ENCODE results near the gene TM4SF4.

The TM4SF4 gene

GRCh38 chr3:149515249-149515648 is 40.8 kb downstream of the TM4SF4 start:
- DNase-seq: no peak

DNA sequence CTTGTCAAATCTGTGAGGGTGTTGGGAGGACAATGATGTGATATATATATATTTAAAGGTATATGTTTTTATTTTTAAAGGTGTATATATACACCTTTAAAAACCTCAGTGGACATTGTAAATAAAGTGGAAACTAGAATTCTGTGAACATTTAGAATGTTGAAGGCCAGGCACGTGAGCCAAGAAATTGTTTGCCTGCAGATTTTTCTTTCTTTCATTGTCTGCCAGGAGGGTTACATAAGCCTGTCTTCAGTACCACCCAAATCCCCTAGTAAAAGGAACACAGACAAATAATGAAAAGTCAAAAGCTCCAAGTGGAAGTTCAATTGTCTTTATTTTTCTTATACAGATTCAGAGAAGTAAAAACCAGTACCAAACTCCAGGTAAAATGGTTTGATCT is 42.4 kb downstream of the TM4SF4 start:
- DNase-seq: no peak

DNA sequence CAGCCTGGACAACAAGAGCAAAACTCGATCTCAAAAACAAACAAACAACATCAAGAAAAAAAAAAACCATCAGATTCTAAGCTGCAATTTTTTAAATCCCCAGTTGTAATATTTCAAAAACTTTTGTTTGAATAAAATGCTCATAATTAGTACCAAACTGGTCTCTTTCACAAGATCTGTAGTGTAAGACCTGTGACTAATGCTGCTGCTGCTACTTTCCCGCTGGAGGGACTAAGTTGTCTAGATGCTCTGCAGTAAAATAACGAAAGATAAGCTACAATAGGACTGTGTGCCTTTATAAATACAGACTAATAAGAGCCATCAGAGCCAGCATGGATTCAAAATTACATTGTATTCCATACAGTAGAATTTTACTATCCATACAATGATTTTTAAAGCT is 45.4 kb downstream of the TM4SF4 start:
- DNase-seq: no peak

GRCh38 chr3:149523512-149524299 is 49.2 kb downstream of the TM4SF4 start:
- no peak for DNase-seq

- no peak for DNase-seq
Measured at GRCh38 chr3:149527531-149528339, 53.2 kb downstream of the TM4SF4 start.

DNA sequence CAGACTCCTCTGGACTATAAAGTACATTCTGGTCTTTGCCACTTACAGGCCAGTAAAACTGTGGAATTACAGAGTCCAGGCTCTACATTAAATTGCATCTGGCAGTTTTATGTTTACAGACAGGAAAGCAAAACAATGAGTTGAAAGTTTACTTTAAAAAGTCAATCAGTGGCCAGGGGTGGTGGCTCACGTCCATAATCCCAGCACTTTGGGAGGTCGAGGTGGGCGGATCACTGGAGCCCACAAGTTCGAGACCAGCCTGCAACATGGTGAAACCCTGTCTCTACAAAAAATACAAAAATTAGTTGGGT is 53.8 kb downstream of the TM4SF4 start:
- DNase-seq: no peak

DNA sequence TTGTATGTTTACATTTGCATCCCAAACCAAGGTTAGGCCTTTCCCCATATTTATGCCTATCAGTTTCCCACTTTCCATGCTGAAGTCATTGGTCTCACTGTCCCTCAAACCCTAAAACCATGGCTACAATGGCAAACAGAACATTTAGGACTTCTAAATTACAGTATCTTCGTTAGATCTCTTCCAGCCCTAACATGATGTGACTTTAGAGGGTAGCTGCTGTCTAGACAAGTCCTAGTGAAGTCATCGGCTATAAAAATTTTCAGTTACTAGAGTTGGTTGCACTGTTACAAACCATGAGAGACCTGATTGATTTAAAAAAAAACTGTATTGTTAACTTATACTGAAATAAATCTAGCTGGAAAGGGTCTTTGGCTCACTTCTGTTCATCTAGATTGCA is 54.6 kb downstream of the TM4SF4 start:
- no peak for DNase-seq

- no peak for DNase-seq
Measured at GRCh38 chr3:149532489-149533180, 58.1 kb downstream of the TM4SF4 start.

DNA sequence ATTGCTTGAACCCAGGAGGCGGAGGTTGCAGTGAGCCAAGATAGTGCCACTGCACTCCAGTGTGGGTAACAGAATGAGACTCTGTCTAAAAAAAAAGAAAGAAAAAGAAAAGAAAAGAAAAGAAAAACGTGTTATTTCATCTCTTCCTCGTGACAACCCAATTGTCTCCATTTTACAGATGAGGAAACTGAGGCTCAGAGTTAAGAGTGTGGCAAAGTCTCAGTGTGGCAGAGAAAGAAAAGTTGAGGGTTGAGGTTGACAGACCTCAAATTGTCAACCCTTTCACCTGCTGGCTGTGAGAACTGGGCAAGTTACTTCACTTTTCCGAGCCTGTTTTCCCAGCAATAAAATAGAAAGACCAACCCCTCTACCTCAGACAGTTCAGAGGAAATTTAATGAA is 59.6 kb downstream of the TM4SF4 start:
- DNase-seq: no peak

GRCh38 chr3:149534671-149535332 is 60.3 kb downstream of the TM4SF4 start:
- DNase-seq: no peak

- no peak for DNase-seq
Measured at GRCh38 chr3:149535333-149535685, 60.8 kb downstream of the TM4SF4 start.

DNA sequence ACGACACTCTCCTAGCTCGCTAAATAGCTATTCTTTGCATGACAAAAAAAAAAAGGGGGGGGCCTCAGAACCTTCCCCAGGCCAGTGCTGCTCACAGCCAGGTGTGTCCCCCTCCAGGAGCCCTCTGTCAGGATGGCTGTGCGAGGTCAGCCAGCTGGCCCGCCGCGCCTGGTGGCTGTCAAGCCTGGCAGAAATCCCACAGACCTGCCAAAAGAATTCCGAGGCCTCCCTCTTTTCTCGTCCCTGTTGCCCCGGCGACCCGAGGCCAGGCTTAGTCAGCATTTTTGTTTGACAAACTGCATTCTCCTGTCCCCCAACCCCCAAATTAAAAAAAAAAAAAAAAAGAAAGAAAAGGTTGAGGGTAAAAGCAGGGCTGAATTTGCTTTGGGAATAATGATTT is 61.9 kb downstream of the TM4SF4 start:
- no peak for DNase-seq

GRCh38 chr3:149538371-149538770 is 63.9 kb downstream of the TM4SF4 start:
- DNase-seq: no peak

GRCh38 chr3:149541091-149541491 is 66.6 kb downstream of the TM4SF4 start:
- DNase-seq: no peak

- no peak for DNase-seq
Measured at GRCh38 chr3:149542375-149543312, 68.1 kb downstream of the TM4SF4 start.

- DNase-seq: no peak
Measured at GRCh38 chr3:149545049-149545448, 70.6 kb downstream of the TM4SF4 start.

DNA sequence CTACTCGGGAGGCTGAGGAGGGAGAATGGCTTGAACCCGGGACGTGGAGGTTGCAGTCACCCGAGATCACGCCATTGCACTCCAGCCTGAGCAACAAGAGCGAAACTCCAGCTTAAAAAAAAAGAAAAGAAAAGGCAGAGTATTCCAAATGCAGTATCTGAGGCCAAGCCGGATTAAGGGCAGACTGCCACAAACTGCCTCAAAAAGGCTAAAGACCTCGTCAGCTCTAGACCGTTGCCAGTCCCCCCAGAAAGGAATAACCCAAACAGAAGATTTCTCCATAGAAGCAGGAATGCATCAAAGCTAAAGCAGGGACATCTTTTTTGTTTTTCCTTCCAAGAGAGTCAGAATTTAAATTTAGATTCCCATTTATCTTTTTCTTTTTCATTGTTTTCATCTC is 72.9 kb downstream of the TM4SF4 start:
- DNase-seq: no peak

DNA sequence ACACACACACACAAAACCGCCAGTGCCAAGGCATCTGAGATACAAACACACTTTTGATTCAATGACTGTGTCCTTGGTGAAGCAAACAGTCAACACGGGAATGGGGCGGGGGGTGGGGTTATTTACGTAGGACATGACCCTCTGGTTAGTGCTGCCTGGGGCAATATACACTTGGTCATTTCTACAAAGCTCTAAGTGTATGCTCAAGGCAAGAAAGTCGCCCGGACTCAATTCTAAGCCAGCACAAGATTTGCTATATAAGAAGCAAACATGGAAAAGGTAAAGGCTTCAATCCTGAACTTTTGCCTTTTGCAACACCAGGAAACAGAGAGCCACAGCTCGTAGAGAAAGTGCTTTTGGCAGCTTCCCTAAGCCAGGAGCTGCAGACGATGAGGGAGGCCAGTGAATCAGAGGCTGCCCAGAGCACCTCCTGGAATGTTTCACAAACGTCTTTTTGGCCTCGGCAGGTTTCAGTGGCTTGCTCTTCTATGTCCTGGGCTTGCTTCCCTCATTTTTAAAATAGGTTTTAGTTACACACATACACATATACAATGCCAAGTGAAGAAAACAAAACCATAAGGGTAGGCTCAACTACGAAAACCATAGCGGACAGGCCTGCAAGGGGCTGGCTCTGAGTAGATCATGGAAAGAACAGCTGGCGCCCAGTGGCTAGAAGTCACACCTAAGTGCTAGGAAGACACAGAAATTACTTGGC is 73.6 kb downstream of the TM4SF4 start:
- no peak for DNase-seq

GRCh38 chr3:149548669-149549065 is 74.2 kb downstream of the TM4SF4 start:
- DNase-seq: no peak

DNA sequence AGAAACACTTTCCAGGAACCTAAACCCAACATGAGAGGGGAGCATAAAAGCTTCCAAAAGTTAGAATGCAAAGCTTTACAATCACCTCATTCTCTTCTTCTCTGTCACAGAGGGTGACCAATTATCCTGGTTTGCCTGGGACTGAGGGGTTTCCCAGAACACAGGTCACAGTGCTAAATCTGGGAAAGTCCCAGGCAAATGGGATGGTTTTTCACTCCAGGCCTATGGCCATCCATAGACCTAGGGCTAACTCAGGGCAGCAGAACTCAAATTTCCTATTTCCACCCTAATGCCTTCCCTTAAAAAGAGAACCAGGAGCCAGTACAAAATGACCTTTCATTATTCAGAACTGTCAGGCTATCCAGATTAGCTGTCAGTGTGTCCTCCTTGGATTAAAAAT is 77.0 kb downstream of the TM4SF4 start:
- DNase-seq: no peak

DNA sequence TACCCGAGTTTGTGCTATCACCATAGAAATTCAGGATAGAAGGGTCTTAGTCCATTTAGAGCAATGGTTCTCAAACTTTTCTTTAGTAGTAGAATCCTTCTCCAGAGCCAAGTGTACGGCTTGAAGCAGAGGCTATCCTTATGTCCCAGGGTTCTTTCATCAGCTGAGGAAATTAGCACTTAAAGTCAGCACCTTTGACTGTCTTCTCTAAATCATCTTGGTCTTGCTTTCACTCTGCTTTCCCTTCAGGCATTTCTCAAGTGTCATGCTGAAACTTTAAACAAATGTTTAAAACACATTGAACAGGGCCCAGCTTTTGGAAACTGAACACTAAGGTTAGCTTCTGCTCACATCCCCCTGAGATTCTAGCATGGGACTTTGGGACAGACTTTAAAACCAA is 78.2 kb downstream of the TM4SF4 start:
- DNase-seq: no peak

Data from activated effector memory CD4-positive, alpha-beta T cell treated with Interleukin-2 at 50 U/mL for 16 hours (primary cell).